Aorta (tissue), 5 donors: ENCODE measurements around the gene SV2B. TPM values are rescaled to one million over a fixed set of nuclear protein-coding genes. Genes with fewer than 3 reads are reported as not detected.

Experiments used
- ATAC-seq: fragments of 200-7000 bp; cut with Tn5 transposase; one replicate; pipeline ENCODE4 v1.9.1; 2022; ENCODE audit warnings: moderate library complexity; ENCODE audit not compliant: low FRiP score
- DNase-seq, 2 donors: peaks; one replicate each; pipeline ENCODE4 v3.0.0-alpha.2; 2020
- H3K27ac ChIP-seq, 2 donors: one replicate each; pipeline ENCODE4 v1.5.1; 2013; ENCODE audit warnings: low read length in 2 of 2, mild to moderate bottlenecking in 2 of 2, moderate library complexity in 2 of 2, control low read depth in 1 of 2, inconsistent platforms in 1 of 2, low read depth in 1 of 2
- H3K27me3 ChIP-seq, 2 donors: one replicate each; pipeline ENCODE4 v1.6.1; 2013; ENCODE audit warnings: control low read depth in 1 of 2, low read length in 1 of 2, mild to moderate bottlenecking in 1 of 2, moderate library complexity in 1 of 2; ENCODE audit not compliant: insufficient read depth in 2 of 2, control insufficient read depth in 1 of 2
- H3K36me3 ChIP-seq, 2 donors: one replicate each; pipeline ENCODE4 v1.6.1; 2013; ENCODE audit warnings: control low read depth in 1 of 2, low read length in 1 of 2, mild to moderate bottlenecking in 1 of 2; ENCODE audit not compliant: insufficient read depth in 2 of 2, control insufficient read depth in 1 of 2
- H3K4me1 ChIP-seq, 2 donors: one replicate each; pipeline ENCODE4 v1.6.1; 2013; ENCODE audit warnings: low read length in 2 of 2, control low read depth in 1 of 2, mild to moderate bottlenecking in 1 of 2, moderate library complexity in 1 of 2; ENCODE audit not compliant: insufficient read depth in 2 of 2, control insufficient read depth in 1 of 2
- H3K4me3 ChIP-seq, 2 donors: one replicate each; pipeline ENCODE4 v1.5.1; 2013; ENCODE audit warnings: low read length in 2 of 2, control low read depth in 1 of 2, mild to moderate bottlenecking in 1 of 2
- H3K9me3 ChIP-seq: one replicate; pipeline ENCODE4 v1.6.1; 2013; ENCODE audit warnings: mild to moderate bottlenecking, low read length; ENCODE audit not compliant: control insufficient read depth
- WGBS, 2 donors: extraction: QIAGEN DNeasy Blood & Tissue Kit; methylation state at CpG; one replicate each; pipeline ENCODE4 v1.1.7; 2013; 5-methylcytosine and 5-hydroxymethylcytosine counted together
- intact Hi-C, 2 donors: fragments of 100-400 bp; cut with DNase I; formaldehyde crosslinking; loops; one replicate each; pipeline versions ENCODE4 v1.14.2 to v1.15.0; 2022
- polyA plus RNA-seq, 2 donors: library from polyadenylated mRNA; stranded (reverse); fragments of 200-250 nt; gene quantifications; one replicate each; pipeline ENCODE4 v1.2.3, GENCODE V29; 2013
- total RNA-seq, 2 donors: library from RNA; stranded (reverse); fragmentation: NEBNext Ultra II Directional; extraction: Animal tissue kit (Norgen Biotek cat#: 25700); gene quantifications; one replicate each; pipeline ENCODE4 v1.2.1, GENCODE V29; 2021
- donor health status: healthy with polysubstance abuse.
- donor health status: Bipolar disorder and iron deficiency.
- donor health status: DM: no; HTN: no; CAD: no.
- donor health status: DM: no; HTN: no; CAD: no.
- donor health status: DM: yes; HTN: yes; CAD: no.

SV2B gene
- total and polyA plus RNA-seq, 4 donors = 2.5 to 6.4 TPM; not detected in 2

DNA sequence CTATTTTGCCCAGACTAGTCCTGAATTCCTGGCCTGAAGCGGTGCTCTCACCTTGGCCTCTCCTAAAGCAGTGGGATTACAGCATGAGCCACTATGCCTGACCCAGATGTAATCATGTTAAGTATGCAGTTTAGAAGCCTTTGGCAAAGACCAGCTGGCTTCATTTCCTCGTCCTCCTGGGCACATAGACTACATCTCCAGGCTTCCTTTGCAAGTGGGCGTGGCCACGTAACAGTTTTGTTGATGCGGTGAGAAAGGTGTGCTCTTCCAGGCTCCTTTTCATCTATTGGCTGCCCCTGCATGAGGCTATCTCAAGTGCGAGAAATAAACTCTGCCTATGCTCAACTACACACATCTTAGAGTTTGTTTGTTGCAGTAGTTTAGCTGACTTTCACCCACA is 13.0 kb downstream of the SV2B start:
- no peaks in the 10 kb centered on the region for H3K27me3 ChIP-seq
- DNase-seq (no peak), ATAC-seq (no peak)
- H3K27ac ChIP-seq = no peak overlapping the region
- 63% methylated on average over 6 of the region's 6 CpGs for WGBS, 2 donors
- no peaks in the 10 kb centered on the region for H3K4me1 ChIP-seq
- no peaks in the 10 kb centered on the region for H3K36me3 ChIP-seq
- H3K9me3 ChIP-seq = no peaks in the 10 kb centered on the region
- no peak overlapping the region for H3K4me3 ChIP-seq
- intact Hi-C loops = no loop called here

DNA sequence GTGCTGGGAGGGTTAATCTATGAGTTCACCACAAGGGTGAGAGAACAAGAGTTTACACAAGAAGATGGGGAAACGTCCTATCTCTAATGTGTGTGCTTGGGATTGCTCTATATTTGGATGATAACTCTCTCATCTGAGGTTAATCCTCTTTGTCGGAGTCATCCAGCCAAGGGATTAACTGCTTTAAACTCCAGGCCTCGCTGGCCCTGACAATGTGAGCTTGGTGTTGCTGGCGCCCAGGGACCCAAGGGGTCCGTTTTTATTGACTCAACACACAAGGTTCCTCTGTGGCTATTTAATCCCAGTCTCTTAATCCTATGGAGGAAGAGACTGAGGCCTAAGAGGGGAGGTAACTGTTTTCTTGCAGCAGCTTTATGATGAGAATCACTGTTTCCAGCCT is 14.2 kb downstream of the SV2B start:
- Histone ChIP-seq H3K27me3 (no peaks in the 10 kb centered on the region), H3K36me3 (no peaks in the 10 kb centered on the region), H3K27ac (no peak overlapping the region), H3K4me1 (no peaks in the 10 kb centered on the region), H3K4me3 (no peak overlapping the region), H3K9me3 (no peaks in the 10 kb centered on the region)
- intact Hi-C loops = no loop called here
- ATAC-seq (no peak), DNase-seq (no peak)
- WGBS, 2 donors = 75% methylated on average over 5 of the region's 5 CpGs

DNA sequence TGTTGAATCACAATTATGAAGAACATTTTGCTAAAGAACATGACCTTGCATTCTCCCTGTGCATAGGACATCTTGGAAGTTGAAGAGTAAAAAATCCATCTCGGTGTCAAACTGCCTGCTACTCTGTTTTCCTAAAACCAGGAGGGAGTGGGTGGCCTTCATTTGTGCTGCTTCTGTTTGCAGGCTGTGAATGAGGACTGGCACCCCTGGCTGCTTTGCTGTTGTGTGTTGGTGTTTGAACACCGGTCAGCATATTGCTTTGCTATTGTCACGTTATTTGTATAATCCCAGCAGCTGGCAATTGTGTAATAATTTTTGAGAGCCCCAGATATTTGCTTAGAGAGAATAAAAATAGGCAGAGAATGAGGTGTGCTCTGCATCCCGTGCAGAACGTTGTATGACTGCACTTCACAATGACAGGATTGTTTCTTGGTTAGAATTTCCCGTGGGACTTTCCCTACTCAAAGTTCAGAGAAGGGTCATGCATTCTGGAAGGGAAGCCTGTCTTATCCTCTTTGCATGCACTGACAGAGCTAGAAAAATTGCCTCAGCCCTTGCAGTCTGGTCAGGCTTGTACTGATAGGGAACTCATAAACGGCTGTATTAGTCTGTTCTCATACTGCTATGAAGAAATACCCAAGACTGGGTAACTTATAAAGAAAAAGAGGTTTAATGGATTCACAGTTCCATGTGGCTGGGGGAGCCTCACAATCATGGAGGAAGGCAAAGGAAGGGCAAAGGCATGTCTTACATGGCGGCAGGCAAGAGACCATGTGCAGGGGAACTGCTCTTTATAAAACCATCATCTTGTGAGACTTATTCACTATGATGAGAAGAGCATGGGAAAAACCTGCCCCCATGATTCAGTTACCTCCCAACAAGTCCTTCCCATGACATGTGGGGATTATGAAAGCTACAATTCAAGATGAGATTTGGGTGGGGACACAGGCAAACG is 16.3 kb downstream of the SV2B start:
- ATAC-seq = no peak
- DNase-seq = no peak

DNA sequence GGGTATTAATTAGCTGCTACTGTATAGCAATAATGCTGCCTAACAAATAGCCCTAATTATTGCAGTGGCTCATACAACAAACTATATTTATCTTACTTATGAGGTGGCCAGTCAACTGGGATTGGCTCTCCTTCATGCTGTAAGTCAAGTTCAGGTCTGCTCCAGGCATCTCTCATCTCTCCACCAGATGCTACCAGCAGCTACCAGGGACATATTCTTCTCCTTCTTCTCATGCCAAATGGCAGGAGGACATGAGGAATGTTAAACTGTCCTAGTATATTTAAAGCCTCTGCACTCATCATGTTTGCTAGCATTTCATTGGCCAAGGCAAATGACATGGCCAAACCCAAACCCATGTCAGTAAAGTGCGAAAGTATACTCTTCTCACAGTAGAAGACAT is 17.3 kb downstream of the SV2B start:
- Histone ChIP-seq H3K27ac (no peak overlapping the region), H3K27me3 (no peaks in the 10 kb centered on the region), H3K4me1 (no peaks in the 10 kb centered on the region), H3K4me3 (no peak overlapping the region), H3K9me3 (peaks cover 1% of the 10 kb centered on the region), H3K36me3 (no peaks in the 10 kb centered on the region)
- ATAC-seq (no peak), DNase-seq (no peak)
- WGBS, 2 donors = 91 to 97% methylated on average over 1 of the region's 1 CpG
- intact Hi-C loops = no loop called here

More for the DNA sequence above, 16.3 kb downstream of the SV2B start:
- Histone ChIP-seq H3K27me3 (no peaks in the 10 kb centered on the region), H3K36me3 (no peaks in the 10 kb centered on the region), H3K27ac (no peak overlapping the region), H3K4me1 (no peaks in the 10 kb centered on the region), H3K9me3 (no peaks in the 10 kb centered on the region), H3K4me3 (no peak overlapping the region)
- WGBS, 2 donors = 29 to 33% methylated on average over 9 of the region's 9 CpGs
- intact Hi-C loops = no loop called here

DNA sequence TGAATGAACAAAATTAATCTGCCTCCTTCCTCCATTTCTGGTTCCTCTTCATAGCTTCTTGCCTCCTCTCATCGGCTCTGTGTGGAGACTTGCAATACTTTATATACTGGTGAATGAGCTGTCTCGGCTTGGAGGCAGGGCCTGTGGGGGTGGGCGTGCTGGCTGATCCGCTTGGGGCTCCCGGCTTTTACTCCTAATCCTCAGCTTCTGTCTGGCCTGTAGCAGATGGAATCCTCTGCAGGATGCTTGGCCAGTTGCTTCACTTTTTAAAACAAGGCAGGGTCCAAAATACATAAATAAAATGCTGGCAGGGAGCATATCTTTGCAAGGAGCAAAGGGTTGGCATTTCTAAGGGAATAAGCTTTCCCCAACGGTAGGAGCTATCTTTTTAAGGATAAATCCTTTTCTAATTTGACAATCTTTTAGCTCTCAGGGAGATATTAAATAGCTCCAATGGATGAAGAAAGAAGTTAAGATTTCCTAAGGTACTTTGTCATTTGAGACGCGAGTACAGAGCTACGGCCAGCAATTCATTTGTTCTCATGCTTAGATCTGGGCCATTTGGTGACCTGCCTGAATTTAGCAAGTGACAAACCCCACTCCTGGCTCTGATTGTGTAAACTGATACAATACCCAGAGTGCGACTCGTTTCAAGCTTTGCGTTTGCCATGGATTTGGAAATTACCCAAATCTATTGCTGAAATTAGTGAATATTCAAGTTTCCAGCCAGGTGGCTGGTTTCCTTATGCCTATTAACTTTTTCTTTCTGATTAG is 18.9 kb downstream of the SV2B start:
- no peaks in the 10 kb centered on the region for H3K36me3 ChIP-seq
- no peak overlapping the region for H3K27ac ChIP-seq
- intact Hi-C loops = no loop called here
- H3K4me1 ChIP-seq = no peaks in the 10 kb centered on the region
- H3K9me3 ChIP-seq = peaks cover 3% of the 10 kb centered on the region
- ATAC-seq = no peak
- no peak for DNase-seq
- no peaks in the 10 kb centered on the region for H3K27me3 ChIP-seq
- H3K4me3 ChIP-seq = no peak overlapping the region
- 28 to 38% methylated on average over 12 of the region's 12 CpGs for WGBS, 2 donors

DNA sequence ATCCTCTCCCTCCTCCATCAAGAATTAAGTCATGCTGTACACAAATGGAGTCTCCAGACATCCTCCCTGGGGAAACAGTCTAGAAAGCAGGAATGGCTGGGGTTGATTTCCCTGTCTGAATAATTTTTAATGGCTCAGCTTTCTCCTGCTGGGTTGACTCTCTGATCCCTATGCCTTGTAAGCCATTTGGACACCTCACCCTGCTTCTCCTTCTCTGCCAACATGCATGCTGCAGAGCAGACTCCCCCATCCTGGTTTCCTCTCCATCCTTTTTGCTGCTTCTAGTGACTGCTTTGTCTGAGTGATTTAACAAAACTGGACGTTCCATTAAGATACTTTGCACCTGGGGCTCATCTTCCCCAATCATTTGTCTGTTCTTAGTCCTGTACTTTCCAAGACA is 22.2 kb downstream of the SV2B start:
- no peak for ATAC-seq
- intact Hi-C loops = no loop called here

DNA sequence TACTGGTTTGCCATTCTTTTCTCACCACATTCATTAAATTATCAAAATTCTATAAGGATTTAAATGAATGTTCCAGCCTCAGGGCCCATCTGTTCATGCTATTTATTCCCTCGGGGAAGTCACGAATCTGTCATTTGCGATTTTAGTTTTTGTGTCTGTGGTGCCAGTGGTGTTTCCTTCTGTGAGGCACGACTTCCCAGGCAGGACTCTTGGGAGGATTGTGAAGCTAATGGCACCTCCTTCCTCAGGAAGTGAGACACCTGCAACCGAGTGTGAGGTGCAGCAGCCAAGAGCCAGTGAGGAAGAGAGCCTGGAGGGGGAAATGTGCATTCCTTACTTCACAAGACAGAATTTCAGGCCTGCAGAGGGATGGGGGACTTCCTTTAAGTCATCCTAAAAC is 24.1 kb downstream of the SV2B start:
- no peak for ATAC-seq
- 48 to 49% methylated on average over 5 of the region's 5 CpGs for WGBS, 2 donors
- DNase-seq = no peak

More for the DNA sequence above, 22.2 kb downstream of the SV2B start:
- 67 to 81% methylated on average over 1 of the region's 1 CpG for WGBS, 2 donors
- no peak for DNase-seq
- H3K4me1 ChIP-seq = no peaks in the 10 kb centered on the region
- H3K27me3 ChIP-seq = no peaks in the 10 kb centered on the region
- H3K9me3 ChIP-seq = peaks cover 3% of the 10 kb centered on the region
- no peak overlapping the region for H3K27ac ChIP-seq
- H3K36me3 ChIP-seq = no peaks in the 10 kb centered on the region
- H3K4me3 ChIP-seq = no peak overlapping the region

DNA sequence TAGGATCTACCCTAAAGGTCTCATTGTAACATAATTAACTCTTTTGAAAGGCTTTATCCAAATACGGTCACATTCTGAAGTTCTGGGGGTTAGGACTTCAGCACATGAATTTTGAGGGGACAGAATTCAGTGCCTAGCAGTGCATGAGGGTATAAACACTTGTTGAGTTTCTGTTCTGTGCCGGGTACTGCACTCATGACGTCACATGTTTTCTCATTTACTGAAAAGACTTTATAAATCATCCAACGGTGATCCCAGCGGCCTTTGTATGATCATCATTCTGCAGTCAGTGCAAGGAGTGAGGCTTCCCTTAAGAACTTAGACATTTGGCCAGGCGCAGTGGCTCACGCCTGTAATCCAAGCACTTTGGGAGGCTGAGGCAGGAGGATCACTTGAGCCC is 25.1 kb downstream of the SV2B start:
- DNase-seq (no peak), ATAC-seq (no peak)
- Histone ChIP-seq H3K36me3 (no peaks in the 10 kb centered on the region), H3K27me3 (no peaks in the 10 kb centered on the region), H3K9me3 (peaks cover 3% of the 10 kb centered on the region), H3K4me1 (no peaks in the 10 kb centered on the region), H3K27ac (no peak overlapping the region), H3K4me3 (no peak overlapping the region)
- WGBS, 2 donors = 76 to 79% methylated on average over 7 of the region's 7 CpGs
- intact Hi-C loops = no loop called here

More for the DNA sequence above, 24.1 kb downstream of the SV2B start:
- Histone ChIP-seq H3K9me3 (peaks cover 3% of the 10 kb centered on the region), H3K4me3 (no peak overlapping the region), H3K36me3 (no peaks in the 10 kb centered on the region), H3K27me3 (no peaks in the 10 kb centered on the region), H3K27ac (no peak overlapping the region), H3K4me1 (no peaks in the 10 kb centered on the region)
- intact Hi-C loops = no loop called here
